Small intestine (tissue), 7 donors: Measurements from ENCODE around the gene IVNS1ABP. TPM values are rescaled to one million over a fixed set of nuclear protein-coding genes. Genes with fewer than 3 reads are reported as not detected.
"Not testable (repeated sequence)": the region's sequence is repeated elsewhere in the genome, so short reads cannot be mapped to it uniquely, and the experiment has no call there.

ENCODE experiments used
- DNase-seq, 2 donors: peaks; one replicate each; pipeline versions ENCODE4 v3.0.0 to v3.0.0-alpha.2; 2013
- FAIRE-seq: peaks from 2 replicates; lab custom pipeline; 2012; peaks lifted over from hg19 to GRCh38; lab: Jason Lieb, UNC
- H3K27ac ChIP-seq, 3 donors: one replicate each; pipeline ENCODE4 v1.5.1; 2013; ENCODE audit warnings: low read length in 2 of 3, mild to moderate bottlenecking in 2 of 3, control low read depth in 1 of 3, inconsistent platforms in 1 of 3, low read depth in 1 of 3, moderate library complexity in 1 of 3
- H3K27me3 ChIP-seq, 3 donors: one replicate each; pipeline ENCODE4 v1.6.1; 2013; ENCODE audit warnings: low read length in 3 of 3, inconsistent platforms in 1 of 3; ENCODE audit not compliant: control insufficient read depth in 3 of 3, insufficient read depth in 3 of 3
- H3K36me3 ChIP-seq, 3 donors: one replicate each; pipeline ENCODE4 v1.6.1; 2013; ENCODE audit warnings: low read length in 3 of 3, inconsistent platforms in 1 of 3, low read depth in 1 of 3, mild to moderate bottlenecking in 1 of 3, moderate library complexity in 1 of 3; ENCODE audit not compliant: control insufficient read depth in 3 of 3, insufficient read depth in 2 of 3
- H3K4me1 ChIP-seq, 3 donors: one replicate each; pipeline ENCODE4 v1.6.1; 2013; ENCODE audit warnings: low read length in 2 of 3, inconsistent platforms in 1 of 3, low read depth in 1 of 3, mild to moderate bottlenecking in 1 of 3, moderate library complexity in 1 of 3; ENCODE audit not compliant: control insufficient read depth in 3 of 3, insufficient read depth in 2 of 3
- H3K4me3 ChIP-seq, 3 donors: one replicate each; pipeline ENCODE4 v1.5.1; 2013; ENCODE audit warnings: low read length in 3 of 3, control low read depth in 1 of 3, inconsistent platforms in 1 of 3, low read depth in 1 of 3, mild to moderate bottlenecking in 1 of 3, moderate library complexity in 1 of 3
- H3K9me3 ChIP-seq, 2 donors: one replicate each; pipeline ENCODE4 v1.6.1; 2013; ENCODE audit warnings: low read depth in 1 of 2, low read length in 1 of 2; ENCODE audit not compliant: control insufficient read depth in 2 of 2, insufficient read depth in 1 of 2
- WGBS, 3 donors: extraction: QIAGEN DNeasy Blood & Tissue Kit; methylation state at CpG; one replicate each; pipeline ENCODE4 v1.1.7; 2013; 5-methylcytosine and 5-hydroxymethylcytosine counted together
- polyA plus RNA-seq, 4 donors: library from polyadenylated mRNA; stranded (reverse) in 3 of 4; unstranded in 1 of 4; fragments of 200-250 nt in 3 of 4; fragments of 120-200 nt in 1 of 4; gene quantifications; one replicate each; pipeline versions ENCODE4 v1.2.1 to v1.2.3, GENCODE V29; 2013
- donor health status: healthy with polysubstance abuse.
- donor health status: control.
- donor health status: control.
- donor health status: Bipolar disorder and iron deficiency.
- donor health status: healthy.

Gene IVNS1ABP
- polyA plus RNA-seq, 4 donors, result 39.2 to 199 (median 56.4) TPM

DNA sequence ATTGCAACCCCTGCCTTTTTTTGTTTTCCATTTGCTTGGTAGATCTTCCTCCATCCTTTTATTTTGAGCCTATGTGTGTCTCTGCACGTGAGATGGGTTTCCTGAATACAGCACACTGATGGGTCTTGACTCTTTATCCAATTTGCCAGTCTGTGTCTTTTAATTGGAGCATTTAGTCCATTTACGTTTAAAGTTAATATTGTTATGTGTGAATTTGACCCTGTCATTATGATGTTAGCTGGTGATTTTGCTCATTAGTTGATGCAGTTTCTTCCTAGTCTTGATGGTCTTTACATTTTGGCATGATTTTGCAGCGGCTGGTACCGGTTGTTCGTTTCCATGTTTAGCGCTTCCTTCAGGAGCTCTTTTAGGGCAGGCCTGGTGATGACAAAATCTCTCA lies 61.4 kb downstream of the IVNS1ABP start:
- not testable (repeated sequence) for H3K9me3 ChIP-seq, H3K4me3 ChIP-seq, DNase-seq, H3K27me3 ChIP-seq, H3K27ac ChIP-seq, FAIRE-seq, H3K36me3 ChIP-seq, H3K4me1 ChIP-seq
- WGBS, 3 donors, result 89 to 100% (median 90%) methylated on average over 2 to 5 of the region's 6 CpGs

DNA sequence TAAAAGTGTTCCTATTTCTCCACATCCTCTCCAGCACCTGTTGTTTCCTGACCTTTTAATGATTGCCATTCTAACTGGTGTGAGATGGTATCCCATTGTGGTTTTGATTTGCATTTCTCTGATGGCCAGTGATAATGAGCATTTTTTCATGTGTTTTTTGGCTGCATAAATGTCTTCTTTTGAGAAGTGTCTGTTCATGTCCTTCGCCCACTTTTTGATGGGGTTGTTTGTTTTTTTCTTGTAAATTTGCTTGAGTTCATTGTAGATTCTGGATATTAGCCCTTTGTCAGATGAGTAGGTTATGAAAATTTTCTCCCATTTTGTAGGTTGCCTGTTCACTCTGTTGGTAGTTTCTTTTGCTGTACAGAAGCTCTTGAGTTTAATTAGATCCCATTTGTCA lies 64.6 kb downstream of the IVNS1ABP start:
- H3K4me1 ChIP-seq, H3K36me3 ChIP-seq, FAIRE-seq, H3K27me3 ChIP-seq, H3K9me3 ChIP-seq, DNase-seq, H3K27ac ChIP-seq, H3K4me3 ChIP-seq: not testable (repeated sequence)
- WGBS, 3 donors, result no CpG with 5 or more reads among the region's 1 CpG

DNA sequence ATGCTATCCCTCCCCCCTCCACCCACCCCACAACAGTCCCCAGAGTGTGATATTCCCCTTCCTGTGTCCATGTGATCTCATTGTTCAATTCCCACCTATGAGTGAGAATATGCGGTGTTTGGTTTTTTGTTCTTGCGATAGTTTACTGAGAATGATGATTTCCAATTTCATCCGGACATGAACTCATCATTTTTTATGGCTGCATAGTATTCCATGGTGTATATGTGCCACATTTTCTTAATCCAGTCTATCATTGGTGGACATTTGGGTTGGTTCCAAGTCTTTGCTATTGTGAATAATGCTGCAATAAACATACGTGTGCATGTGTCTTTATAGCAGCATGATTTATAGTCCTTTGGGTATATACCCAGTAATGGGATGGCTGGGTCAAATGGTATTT lies 65.1 kb downstream of the IVNS1ABP start:
- H3K27me3 ChIP-seq, H3K27ac ChIP-seq, DNase-seq, H3K4me1 ChIP-seq, H3K36me3 ChIP-seq, FAIRE-seq, H3K9me3 ChIP-seq, H3K4me3 ChIP-seq: not testable (repeated sequence)
- WGBS, 3 donors, result 96 to 99% (median 97%) methylated on average over 3 of the region's 4 CpGs

DNA sequence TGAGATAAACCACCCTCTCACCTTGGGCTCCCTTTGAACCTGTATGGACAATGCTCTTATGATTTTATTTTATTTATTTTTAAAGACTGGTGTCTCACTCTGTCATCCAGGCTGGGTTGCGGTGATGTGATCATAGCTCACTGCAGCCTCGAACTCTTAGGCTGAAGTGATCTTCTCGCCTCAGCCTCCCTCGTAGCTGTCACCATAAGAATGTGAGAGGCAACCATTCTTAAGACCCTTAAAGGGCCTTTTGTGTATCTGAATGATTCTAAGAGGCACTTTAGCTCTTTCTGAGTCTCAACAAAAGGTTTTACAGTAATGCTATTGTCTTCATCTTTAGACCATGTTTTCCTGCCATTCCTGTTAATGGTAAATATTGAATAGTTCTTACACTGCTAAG lies 67.0 kb downstream of the IVNS1ABP start:
- H3K36me3 ChIP-seq, result peaks cover 0 to 3% (median 0%) of the 10 kb centered on the region in 3 donors
- H3K27me3 ChIP-seq, result no peaks in the 10 kb centered on the region
- no peaks in the 10 kb centered on the region for H3K9me3 ChIP-seq
- no peak for FAIRE-seq
- WGBS, 3 donors, result 93 to 97% (median 95%) methylated on average over 4 of the region's 4 CpGs
- H3K4me3 ChIP-seq, result no peak overlapping the region
- no peaks in the 10 kb centered on the region for H3K4me1 ChIP-seq
- H3K27ac ChIP-seq, result no peak overlapping the region
- no peak for DNase-seq

DNA sequence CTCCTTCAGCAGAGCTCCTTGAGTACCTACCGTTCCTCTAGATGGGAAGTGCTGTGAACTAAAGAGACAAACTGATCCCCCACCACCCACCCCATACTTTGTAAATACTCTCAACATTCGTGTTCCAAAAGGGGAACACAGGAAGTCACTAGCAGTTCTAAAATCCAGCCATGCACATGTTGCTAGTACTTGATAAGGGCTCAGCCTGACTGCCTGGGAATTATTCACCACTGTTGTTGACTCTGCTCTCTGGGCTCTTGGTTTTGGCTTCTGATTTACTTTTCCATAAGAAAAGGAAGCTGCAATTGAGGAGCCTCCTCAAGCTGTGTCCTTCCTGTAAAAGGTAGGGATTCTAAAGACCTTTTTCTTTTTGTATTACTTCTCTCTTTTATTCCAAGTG lies 67.5 kb downstream of the IVNS1ABP start:
- H3K4me3 ChIP-seq, result no peak overlapping the region
- H3K9me3 ChIP-seq, result no peaks in the 10 kb centered on the region
- H3K36me3 ChIP-seq, result peaks cover 0 to 5% (median 0%) of the 10 kb centered on the region in 3 donors
- no peaks in the 10 kb centered on the region for H3K4me1 ChIP-seq
- WGBS, 3 donors, result 51 to 59% (median 53%) methylated on average over 2 of the region's 2 CpGs
- no peaks in the 10 kb centered on the region for H3K27me3 ChIP-seq
- DNase-seq (no peak), FAIRE-seq (no peak)
- H3K27ac ChIP-seq, result no peak overlapping the region

Other genes starting within 250 kb of the IVNS1ABP start
- gene TRMT1L, start 160.3 kb downstream of the IVNS1ABP start, polyA plus RNA-seq, result 10 to 100 TPM in 2 of 4 donors, 1 to 10 TPM in 2; 5.4 to 16.8 (median 10.1) TPM
- gene SWT1, start 160.1 kb downstream of the IVNS1ABP start, polyA plus RNA-seq, result 1 to 10 TPM; 2.4 to 5.6 (median 4.2) TPM